NCI-H2227 treated with DMSO at 0.1 percent for 48 hours (cell line): ENCODE data around the gene CDC42BPA.
"Not testable (repeated sequence)": the region's sequence is repeated elsewhere in the genome, so short reads cannot be mapped to it uniquely, and the experiment has no call there.

Experiments used
- DNase-seq: peaks from one replicate; lab custom pipeline; 2025; lab: John Stamatoyannopoulos, UW

The CDC42BPA gene

GRCh38 chr1:227308367-227309336, 9.6 kb downstream of the CDC42BPA start:
- DNase-seq, result no peak

GRCh38 chr1:227306689-227307088, 11.6 kb downstream of the CDC42BPA start:
- no peak for DNase-seq

- DNase-seq, result no peak
Measured at GRCh38 chr1:227305894-227306626, 12.2 kb downstream of the CDC42BPA start.

DNA sequence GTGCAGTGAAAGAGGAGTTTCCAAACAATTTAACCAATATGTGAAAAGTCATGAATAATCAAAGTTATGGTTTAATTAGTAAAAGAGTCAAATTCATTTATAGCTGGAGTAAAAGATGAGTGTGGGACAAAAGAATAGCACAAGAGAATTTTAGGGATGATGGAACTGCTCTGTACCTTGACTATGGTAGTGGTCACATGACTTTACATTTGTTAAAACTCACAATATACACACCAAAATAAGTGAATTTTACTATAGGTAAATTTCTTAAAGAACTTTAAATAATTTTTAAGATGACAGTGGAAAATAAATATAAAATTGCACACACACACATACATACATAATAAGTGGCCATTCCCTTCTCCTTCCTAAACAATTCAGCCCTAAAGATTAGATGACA, 13.6 kb downstream of the CDC42BPA start:
- no peak for DNase-seq

GRCh38 chr1:227303662-227304061, 14.6 kb downstream of the CDC42BPA start:
- DNase-seq, result no peak

DNA sequence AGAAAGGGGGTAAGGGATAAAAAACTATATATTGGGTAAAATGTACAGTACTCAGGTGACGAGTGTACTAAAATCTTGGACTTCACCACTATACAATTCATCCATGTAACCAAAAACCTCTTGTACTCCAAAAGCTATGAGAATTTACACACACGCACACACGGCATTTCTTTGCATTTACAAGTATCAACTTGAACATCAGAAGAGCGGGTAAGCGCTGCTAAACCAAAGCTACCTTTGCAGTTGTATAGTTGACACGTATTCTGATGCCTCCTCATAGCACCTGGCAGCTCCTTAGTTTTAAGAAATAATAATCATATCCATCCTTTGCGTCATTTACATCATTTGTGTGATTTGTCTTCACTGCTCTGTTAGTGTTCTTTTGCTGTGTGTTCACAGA, 17.6 kb downstream of the CDC42BPA start:
- no peak for DNase-seq

- DNase-seq, result no peak
Measured at GRCh38 chr1:227299688-227300087, 18.6 kb downstream of the CDC42BPA start.

DNA sequence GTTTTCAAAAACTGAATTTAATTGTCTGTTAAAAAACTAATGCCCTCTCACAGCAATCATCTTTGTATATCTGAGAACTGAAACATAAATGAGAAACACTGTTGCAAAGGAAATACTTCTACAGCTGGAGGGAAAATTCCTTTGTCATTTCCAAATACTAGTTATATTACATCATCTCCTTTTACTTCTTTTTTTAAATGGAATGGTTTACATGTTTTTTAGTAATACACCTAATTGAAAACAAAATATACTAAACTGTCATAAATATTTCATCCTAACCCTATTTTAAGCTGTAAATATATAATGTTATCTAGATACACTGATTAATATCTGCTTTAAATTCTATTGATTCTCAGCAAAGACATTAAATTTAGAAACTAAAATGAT, 19.1 kb downstream of the CDC42BPA start:
- DNase-seq, result no peak

GRCh38 chr1:227298512-227299240, 19.6 kb downstream of the CDC42BPA start:
- DNase-seq, result no peak

GRCh38 chr1:227297073-227297793, 21.1 kb downstream of the CDC42BPA start:
- no peak for DNase-seq

- DNase-seq, result no peak
Measured at GRCh38 chr1:227295609-227296008, 22.7 kb downstream of the CDC42BPA start.

- no peak for DNase-seq
Measured at GRCh38 chr1:227285745-227286144, 32.5 kb downstream of the CDC42BPA start.

GRCh38 chr1:227281371-227281770, 36.9 kb downstream of the CDC42BPA start:
- no peak for DNase-seq

DNA sequence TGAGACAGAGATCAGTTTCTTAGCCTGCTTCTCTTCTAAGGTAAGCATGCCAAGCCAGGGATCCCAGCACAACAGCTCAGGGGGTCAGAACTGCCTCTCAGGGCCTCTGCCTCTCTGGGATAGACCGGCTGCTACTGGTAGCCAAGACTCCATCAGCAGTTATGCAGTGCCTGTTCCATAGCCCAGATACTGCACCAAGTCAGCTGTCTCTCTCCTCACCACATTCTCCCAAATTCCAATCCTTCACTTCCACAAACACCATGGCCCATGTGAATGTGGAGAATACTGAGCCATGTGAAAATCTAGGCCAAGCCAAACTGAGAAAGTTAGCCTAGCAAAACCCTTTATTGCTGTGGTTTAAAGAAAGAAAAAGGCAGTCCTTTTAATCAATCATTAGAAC, 37.5 kb downstream of the CDC42BPA start:
- no peak for DNase-seq

GRCh38 chr1:227276156-227276693, 42.1 kb downstream of the CDC42BPA start:
- not testable (repeated sequence) for DNase-seq

DNA sequence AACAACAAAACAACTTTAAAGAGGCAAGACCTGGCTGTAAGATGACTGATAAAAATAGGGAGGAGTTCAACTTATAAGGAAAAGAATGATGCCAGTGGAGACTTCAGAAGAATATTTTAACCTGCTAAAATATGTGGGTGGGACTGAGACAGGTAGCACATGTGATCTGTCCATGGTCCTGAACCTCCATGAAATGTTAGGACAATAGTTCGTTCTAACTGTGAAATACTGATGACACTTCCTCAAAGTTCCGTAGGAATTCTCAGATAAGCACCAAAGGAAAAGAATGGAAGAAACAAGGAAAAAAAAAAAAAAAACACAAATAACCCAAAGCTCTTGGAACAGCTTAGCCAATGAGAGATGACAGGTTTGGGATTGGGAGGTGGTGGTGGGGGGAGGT, 44.7 kb downstream of the CDC42BPA start:
- DNase-seq, result no peak

DNA sequence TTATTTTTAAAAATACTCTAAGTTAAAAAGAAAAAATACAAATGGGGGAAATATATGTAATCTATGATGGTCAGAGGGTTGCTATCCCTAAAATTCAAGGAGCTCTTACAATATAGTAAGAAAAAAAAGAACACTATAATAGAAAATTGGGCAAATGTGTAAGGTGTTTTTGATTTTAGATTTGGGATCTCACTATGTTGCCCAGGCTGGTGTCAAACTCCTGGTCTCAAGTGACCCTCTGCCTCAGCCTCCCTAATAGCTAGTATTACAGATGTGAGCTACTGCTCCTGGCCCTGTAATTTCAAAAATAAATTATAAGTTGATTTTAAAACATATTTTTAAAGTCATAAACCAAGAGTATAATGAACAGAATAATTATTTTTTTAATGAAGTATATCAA, 45.9 kb downstream of the CDC42BPA start:
- no peak for DNase-seq

DNA sequence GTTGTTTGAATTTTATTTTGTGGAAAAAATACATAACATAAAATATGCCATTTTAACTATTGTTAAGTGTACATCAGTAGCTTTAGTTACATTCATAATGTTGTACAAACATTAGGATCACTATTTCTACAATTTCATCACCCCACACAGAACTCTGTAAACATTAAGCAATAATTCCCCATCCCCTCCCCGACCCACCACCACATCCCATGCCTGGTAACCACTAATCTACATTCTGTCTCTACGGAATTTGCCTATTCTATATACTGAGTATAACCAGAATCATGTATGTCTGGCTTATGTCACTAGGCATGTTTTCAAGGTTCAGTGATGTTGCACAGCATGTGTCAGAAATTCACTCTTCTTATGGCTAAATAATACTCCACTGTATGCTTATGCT, 47.7 kb downstream of the CDC42BPA start:
- no peak for DNase-seq

- DNase-seq, result no peak
Measured at GRCh38 chr1:227268943-227269342, 49.3 kb downstream of the CDC42BPA start.

GRCh38 chr1:227265891-227266290, 52.4 kb downstream of the CDC42BPA start:
- DNase-seq, result no peak

GRCh38 chr1:227263869-227264268, 54.4 kb downstream of the CDC42BPA start:
- no peak for DNase-seq

DNA sequence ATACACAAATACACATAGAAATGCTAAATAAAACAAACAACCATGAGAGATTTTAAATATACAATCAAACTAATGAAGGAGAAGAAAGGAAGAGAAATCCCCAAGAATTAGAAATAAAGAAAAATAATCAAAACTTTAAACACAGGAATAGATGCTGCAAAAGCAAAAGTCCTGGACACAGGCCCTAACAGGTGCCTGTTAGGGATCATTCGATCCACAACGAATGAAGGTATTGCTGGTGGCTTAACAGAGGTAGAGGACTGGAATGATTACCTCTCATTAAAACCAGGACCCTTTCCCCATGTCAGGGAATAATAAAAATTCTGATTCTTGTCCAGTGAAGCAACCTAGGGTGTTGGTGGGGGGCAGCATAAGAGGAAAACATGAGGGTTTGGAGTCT, 56.8 kb downstream of the CDC42BPA start:
- no peak for DNase-seq
